HCT116 (cell line): Measurements from ENCODE around the gene MAPK8.

Source experiments
- EZH2 ChIP-seq: fragments of 200-600 bp; sonication (generic); IDR thresholded peaks from 2 replicates; pipeline ENCODE4 v1.6.1; 2017; ENCODE audit warnings: antibody characterized with exemption, mixed run types
- EZH2phosphoT487 ChIP-seq: fragments of 200-600 bp; IDR thresholded peaks from 2 replicates; pipeline ENCODE4 v1.6.1; 2018; ENCODE audit warnings: antibody characterized with exemption, borderline replicate concordance
- POLR2A ChIP-seq: IDR thresholded peaks from 2 replicates; pipeline ENCODE4 v1.7.0; 2011; ENCODE audit warnings: borderline replicate concordance; ENCODE audit not compliant: insufficient read depth, insufficient read length; ENCODE audit errors: extremely low read depth
- POLR2AphosphoS5 ChIP-seq: IDR thresholded peaks from 2 replicates; pipeline ENCODE4 v1.6.1; 2011; ENCODE audit warnings: mild to moderate bottlenecking, low read depth, low read length, moderate library complexity
- ZNF274 ChIP-seq: fragments of 200-500 bp; sonication (Bioruptor generic); IDR thresholded peaks from 2 replicates; pipeline ENCODE4 v1.6.1; 2014; ENCODE audit warnings: mild to moderate bottlenecking, low read depth, low read length, inconsistent platforms
- TF ChIP-seq, protein P1 (sequence below): IDR thresholded peaks from 2 replicates; pipeline ENCODE4 v1.6.1; 2012
- TF ChIP-seq, protein P2 (sequence below): IDR thresholded peaks from 2 replicates; pipeline ENCODE4 v1.6.1; 2012
- TF ChIP-seq, protein P3 (sequence below), 3 experiments: fragments of 200-600 bp in 1 of 3; sonication (generic) in 1 of 3; IDR thresholded peaks in 2 of 3; conservative IDR thresholded peaks in 1 of 3; 2 replicates each; pipeline ENCODE4 v1.5.1; 2012 to 2017; ENCODE audit warnings: low read depth in 2 of 3, low read length in 2 of 3, antibody characterized with exemption in 1 of 3, borderline replicate concordance in 1 of 3, control low read depth in 1 of 3, mild to moderate bottlenecking in 1 of 3, mixed read lengths in 1 of 3, mixed run types in 1 of 3, moderate library complexity in 1 of 3; ENCODE audit not compliant: insufficient read depth in 1 of 3
- TF ChIP-seq, protein P4 (sequence below): IDR thresholded peaks from 2 replicates; pipeline ENCODE4 v1.6.1; 2012; ENCODE audit warnings: low read depth

DNA sequence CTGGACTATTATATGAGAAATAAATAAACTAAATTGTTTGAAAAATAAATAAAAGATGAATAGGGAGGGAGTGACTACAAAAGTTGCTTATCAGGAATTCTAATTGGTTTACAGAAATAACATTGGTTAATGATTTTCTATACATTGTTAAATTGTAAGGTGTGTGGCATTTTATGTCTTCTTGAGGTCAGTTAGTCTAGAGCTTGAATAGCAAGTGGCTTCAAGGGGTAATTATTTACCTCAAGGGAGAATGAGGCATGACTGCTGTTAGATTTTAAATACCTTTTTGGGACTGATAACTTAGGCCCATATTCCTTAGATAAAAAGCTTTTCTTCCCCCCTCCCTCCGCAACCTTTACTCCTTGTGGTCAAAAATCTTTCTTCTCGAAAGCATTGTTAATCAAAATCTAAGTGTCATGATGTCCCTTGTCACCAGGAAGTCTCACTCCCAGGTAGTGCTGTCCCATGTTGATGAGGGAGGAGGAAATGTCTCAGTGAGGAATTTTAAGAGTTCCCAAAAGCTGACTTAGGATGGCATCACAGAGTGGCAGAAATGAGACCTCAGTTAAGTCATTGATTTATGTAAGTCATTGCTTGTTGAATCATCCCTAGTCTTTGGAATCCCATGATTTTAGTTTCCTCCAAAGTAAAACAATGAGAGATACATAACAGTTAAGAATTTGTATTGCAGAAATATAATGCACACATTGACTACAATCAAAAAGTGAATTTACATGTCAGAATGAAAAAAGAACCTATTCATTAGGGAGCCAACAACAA, 71.5 kb downstream of the MAPK8 start:
- TF ChIP-seq, protein P1, sequence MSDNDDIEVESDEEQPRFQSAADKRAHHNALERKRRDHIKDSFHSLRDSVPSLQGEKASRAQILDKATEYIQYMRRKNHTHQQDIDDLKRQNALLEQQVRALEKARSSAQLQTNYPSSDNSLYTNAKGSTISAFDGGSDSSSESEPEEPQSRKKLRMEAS = no peak
- TF ChIP-seq, protein P2, sequence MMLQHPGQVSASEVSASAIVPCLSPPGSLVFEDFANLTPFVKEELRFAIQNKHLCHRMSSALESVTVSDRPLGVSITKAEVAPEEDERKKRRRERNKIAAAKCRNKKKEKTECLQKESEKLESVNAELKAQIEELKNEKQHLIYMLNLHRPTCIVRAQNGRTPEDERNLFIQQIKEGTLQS = no peak
- TF ChIP-seq ZNF274 (no peak), EZH2 (no peak), POLR2A (no peak), POLR2AphosphoS5 (no peak), EZH2phosphoT487 (no peak)
- TF ChIP-seq, protein P3, sequence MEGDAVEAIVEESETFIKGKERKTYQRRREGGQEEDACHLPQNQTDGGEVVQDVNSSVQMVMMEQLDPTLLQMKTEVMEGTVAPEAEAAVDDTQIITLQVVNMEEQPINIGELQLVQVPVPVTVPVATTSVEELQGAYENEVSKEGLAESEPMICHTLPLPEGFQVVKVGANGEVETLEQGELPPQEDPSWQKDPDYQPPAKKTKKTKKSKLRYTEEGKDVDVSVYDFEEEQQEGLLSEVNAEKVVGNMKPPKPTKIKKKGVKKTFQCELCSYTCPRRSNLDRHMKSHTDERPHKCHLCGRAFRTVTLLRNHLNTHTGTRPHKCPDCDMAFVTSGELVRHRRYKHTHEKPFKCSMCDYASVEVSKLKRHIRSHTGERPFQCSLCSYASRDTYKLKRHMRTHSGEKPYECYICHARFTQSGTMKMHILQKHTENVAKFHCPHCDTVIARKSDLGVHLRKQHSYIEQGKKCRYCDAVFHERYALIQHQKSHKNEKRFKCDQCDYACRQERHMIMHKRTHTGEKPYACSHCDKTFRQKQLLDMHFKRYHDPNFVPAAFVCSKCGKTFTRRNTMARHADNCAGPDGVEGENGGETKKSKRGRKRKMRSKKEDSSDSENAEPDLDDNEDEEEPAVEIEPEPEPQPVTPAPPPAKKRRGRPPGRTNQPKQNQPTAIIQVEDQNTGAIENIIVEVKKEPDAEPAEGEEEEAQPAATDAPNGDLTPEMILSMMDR (IDR thresholded peaks at IDR 0.05 in 2 of 3, conservative IDR thresholded peaks at IDR 0.05 in 1 of 3; ENCODE audit: borderline replicate concordance in 1 of 3, insufficient read depth in 1 of 3, low read depth in 2 of 3, low read length in 2 of 3) = no peak
- TF ChIP-seq, protein P4, sequence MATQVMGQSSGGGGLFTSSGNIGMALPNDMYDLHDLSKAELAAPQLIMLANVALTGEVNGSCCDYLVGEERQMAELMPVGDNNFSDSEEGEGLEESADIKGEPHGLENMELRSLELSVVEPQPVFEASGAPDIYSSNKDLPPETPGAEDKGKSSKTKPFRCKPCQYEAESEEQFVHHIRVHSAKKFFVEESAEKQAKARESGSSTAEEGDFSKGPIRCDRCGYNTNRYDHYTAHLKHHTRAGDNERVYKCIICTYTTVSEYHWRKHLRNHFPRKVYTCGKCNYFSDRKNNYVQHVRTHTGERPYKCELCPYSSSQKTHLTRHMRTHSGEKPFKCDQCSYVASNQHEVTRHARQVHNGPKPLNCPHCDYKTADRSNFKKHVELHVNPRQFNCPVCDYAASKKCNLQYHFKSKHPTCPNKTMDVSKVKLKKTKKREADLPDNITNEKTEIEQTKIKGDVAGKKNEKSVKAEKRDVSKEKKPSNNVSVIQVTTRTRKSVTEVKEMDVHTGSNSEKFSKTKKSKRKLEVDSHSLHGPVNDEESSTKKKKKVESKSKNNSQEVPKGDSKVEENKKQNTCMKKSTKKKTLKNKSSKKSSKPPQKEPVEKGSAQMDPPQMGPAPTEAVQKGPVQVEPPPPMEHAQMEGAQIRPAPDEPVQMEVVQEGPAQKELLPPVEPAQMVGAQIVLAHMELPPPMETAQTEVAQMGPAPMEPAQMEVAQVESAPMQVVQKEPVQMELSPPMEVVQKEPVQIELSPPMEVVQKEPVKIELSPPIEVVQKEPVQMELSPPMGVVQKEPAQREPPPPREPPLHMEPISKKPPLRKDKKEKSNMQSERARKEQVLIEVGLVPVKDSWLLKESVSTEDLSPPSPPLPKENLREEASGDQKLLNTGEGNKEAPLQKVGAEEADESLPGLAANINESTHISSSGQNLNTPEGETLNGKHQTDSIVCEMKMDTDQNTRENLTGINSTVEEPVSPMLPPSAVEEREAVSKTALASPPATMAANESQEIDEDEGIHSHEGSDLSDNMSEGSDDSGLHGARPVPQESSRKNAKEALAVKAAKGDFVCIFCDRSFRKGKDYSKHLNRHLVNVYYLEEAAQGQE = no peak
